Fibroblast of pulmonary artery (primary cell): Measurements from ENCODE around the gene CHD2.
"Not testable (repeated sequence)": the region's sequence is repeated elsewhere in the genome, so short reads cannot be mapped to it uniquely, and the experiment has no call there.

ENCODE experiments used
- DNase-seq: peaks from one replicate; pipeline ENCODE4 v3.0.0-alpha.2; 2010; ENCODE audit warnings: low read depth
- H3K4me3 ChIP-seq: replicated peaks from 2 replicates; pipeline ENCODE4 v1.5.1; 2011; ENCODE audit warnings: low read depth, mild to moderate bottlenecking, control low read depth, low read length, moderate library complexity
- TF ChIP-seq, protein P1 (sequence below): IDR thresholded peaks from 2 replicates; pipeline ENCODE4 v1.5.1; 2011; ENCODE audit warnings: mild to moderate bottlenecking, control low read depth, low read length, inconsistent platforms; ENCODE audit errors: missing control alignments

Gene CHD2

DNA sequence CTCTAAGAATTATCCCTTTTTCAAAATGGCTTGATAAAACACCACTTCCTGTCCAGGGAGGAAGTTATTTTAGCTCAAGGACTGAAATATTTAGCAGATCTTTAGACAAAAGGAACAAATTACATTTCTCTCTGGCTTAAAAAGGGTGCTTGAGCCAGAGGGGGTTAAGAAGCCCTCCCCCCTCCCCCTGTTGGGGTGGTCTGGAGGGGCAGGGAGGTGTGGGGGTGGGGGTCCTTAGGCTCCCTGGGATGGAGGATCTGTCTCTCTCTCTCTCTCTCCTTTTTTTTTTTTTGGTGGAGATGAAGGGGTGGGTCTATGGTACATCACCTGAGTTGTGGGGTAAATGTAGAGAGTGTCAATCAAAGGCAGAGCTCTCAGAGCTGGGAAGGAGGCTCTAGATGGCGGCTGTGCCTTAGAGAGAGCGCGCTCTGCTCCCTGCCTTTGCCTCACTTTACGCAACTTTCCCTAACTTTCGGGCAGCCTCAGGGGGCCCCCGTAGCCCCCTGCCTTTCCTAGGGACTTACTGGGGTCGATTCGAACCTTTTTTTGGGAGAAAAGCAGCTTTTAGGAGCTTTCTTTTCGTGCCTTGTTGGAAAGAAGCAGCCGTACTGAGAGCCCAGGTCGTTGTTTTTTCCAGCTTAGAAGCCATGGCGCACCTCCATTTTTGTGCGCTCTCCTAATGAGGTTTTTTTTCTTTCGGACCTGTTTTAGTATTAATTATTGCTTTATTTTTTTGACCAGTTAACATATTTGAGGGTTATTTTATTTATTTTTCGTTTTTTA, at the start of gene CHD2:
Gene CHD2, plus strand, starts transcription at position 377 of the 783 bp plus-strand sequence. CDS start 914 bp downstream, outside the sequence.
- peak within 1 kb of the TSS; percentile 82 for H3K4me3 ChIP-seq
- TF ChIP-seq, protein P1, sequence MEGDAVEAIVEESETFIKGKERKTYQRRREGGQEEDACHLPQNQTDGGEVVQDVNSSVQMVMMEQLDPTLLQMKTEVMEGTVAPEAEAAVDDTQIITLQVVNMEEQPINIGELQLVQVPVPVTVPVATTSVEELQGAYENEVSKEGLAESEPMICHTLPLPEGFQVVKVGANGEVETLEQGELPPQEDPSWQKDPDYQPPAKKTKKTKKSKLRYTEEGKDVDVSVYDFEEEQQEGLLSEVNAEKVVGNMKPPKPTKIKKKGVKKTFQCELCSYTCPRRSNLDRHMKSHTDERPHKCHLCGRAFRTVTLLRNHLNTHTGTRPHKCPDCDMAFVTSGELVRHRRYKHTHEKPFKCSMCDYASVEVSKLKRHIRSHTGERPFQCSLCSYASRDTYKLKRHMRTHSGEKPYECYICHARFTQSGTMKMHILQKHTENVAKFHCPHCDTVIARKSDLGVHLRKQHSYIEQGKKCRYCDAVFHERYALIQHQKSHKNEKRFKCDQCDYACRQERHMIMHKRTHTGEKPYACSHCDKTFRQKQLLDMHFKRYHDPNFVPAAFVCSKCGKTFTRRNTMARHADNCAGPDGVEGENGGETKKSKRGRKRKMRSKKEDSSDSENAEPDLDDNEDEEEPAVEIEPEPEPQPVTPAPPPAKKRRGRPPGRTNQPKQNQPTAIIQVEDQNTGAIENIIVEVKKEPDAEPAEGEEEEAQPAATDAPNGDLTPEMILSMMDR = no peak
- DNase-seq = peak; percentile 87

DNA sequence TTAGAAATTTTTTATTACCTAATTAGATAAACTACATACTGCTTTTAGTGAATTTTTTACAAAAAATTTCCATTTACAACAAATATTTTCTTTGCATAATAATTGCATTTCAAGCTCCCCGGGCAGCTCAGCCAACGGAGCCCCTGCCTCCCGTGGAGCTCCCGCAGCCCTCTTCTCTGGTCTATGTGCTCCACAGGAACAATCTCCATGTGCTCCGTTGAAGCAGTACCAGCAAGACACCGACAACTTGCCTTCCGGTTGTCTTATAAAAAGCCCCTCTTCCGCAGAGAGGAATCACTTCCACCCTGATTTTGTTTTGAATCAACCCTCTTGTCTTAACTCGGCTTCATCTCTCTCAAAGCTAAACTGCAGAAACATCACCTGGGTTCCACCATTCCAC, 46.9 kb upstream of the CHD2 start:
- TF ChIP-seq, protein P1 = no peak
- H3K4me3 ChIP-seq = no peak overlapping the region
- DNase-seq = no peak

DNA sequence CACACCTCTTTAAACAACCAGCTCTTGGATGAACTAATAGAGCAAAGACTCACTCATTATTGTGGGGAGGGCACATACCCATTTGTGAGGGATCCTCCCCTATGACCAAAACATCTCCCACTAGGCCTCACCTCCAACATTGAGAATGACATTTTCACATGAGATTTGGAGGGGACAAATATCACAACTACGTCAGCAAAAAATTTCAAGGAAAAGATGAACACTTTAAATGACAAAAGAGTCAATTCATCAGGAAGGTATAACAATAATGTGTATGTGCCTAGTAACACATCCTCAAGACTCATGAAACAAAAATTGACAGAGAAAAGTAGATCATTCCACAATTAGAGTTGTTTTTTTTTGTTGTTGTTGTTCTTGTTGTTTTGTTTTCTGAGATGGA, 38.4 kb upstream of the CHD2 start:
- no peak for DNase-seq
- TF ChIP-seq, protein P1 = no peak
- no peak overlapping the region for H3K4me3 ChIP-seq

DNA sequence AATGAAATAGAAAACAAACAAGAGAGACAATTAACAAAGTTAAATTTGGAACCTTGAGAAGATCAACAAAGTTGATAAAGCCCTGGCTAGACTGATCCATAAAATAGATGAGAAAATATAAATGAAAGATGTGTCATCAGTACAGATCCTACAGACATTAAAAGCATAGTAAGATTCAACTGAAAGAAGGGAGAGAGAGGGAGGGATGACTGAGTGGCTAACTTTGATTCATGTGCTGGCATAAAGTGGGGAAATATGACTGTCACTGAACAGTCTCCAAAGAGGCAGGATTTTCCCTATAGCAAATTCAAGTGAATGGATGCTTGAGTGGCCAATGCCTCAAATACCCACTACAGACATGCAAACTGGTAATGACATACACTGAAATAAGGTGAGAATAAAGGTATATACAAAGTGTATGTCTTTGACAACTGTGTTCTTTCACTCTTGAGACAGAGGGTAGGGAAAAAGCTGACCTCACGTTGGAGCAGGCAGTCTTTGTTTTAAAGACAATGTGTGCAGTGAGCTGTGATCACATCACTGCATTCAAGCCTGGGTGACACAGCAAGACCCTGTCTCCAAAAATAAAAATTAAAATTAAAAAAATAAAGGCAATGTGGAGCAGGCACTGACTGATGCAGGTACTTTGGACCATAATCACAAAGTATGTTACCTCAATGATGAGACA, 35.9 kb upstream of the CHD2 start:
- TF ChIP-seq, protein P1 = no peak
- H3K4me3 ChIP-seq = no peak overlapping the region
- no peak for DNase-seq

DNA sequence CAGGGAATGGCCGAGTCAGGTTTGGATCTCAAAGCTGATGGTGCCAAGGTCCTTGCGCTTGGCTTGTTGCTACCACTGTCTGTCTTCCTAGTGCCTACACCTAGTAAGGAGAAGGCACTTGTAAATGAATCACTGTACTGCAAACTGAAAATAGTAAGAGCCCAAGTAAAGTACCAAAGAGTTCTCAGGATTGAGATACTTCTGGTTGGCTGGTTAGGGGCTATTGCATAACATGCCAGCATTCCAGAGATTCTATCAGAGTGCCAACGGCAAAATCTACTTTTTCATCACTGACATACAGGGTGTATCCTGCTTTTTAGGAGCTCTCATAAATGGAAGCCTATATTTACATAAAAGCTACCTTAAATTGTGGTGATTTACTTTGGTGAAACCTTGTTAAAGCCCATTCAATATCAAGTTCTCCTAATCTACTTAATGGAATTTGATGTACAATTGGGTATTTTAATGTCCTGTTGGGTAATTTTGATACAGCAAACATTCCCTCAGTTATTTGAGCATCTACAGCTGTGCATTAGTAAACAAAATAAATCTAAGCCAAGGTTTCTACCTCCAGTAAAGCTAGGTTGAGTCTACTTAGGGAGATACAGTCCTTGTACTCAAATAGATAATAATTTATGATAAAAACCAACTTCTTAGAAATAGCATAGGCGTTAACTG, 30.7 kb upstream of the CHD2 start:
- no peak overlapping the region for H3K4me3 ChIP-seq
- TF ChIP-seq, protein P1 = no peak
- DNase-seq = peak; percentile 62

DNA sequence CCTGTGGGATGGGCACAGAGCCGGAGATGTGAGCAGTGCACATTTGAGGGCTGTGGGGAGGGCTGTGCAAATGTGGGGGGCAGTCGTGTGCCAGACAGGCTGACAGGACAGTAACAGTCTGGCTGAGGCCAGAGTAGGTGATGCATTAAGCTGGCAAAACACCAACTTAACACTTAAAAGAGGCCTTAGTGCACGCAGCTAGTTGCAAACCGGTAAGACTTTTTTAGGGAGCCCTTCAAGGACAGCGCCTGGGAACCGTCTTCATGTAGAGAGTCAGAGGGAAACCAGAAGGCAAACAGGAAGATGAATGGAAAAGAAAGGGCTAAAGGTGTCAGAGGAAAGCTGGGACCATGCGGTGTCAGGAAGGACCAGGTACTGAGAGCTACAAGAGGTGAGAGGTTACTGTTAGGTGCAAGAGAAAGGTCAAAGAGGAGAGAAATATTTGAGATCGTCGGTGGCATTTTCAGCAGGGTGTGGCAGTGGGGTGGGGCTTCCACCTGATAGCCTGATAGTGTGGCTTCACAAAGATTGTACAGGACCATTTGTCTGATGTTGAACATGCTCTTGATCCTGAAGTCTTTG, 30.0 kb upstream of the CHD2 start:
- no peak overlapping the region for H3K4me3 ChIP-seq
- TF ChIP-seq, protein P1 = no peak
- DNase-seq = no peak

DNA sequence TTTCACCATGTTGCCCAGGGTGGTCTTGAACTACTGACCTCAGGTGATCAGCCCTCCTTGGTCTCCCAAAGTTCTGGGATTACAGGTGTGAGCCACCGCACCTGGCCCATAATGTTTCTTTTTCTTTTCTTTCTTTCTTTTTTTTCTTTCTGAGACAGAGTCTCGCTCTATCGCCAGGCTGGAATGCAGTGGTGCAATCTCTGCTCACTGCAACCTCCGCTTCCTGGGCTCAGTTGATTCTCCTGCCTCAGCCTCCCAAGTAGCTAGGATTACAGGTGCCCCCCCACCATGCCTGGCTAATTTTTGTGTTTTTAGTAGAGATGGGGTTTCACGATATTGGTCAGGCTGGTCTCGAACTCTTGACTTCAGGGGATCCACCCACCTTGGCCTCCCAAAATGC, 27.2 kb upstream of the CHD2 start:
- H3K4me3 ChIP-seq, DNase-seq: not testable (repeated sequence)
